NOMO-1 treated with dmso at 0.1 percent for 144 hours (cell line): Measurements from ENCODE around the gene LYPD5.

Experiments used
- DNase-seq: peaks from one replicate; lab custom pipeline; 2025; ENCODE audit not compliant: unreplicated experiment; lab: John Stamatoyannopoulos, UW

LYPD5 gene

DNA sequence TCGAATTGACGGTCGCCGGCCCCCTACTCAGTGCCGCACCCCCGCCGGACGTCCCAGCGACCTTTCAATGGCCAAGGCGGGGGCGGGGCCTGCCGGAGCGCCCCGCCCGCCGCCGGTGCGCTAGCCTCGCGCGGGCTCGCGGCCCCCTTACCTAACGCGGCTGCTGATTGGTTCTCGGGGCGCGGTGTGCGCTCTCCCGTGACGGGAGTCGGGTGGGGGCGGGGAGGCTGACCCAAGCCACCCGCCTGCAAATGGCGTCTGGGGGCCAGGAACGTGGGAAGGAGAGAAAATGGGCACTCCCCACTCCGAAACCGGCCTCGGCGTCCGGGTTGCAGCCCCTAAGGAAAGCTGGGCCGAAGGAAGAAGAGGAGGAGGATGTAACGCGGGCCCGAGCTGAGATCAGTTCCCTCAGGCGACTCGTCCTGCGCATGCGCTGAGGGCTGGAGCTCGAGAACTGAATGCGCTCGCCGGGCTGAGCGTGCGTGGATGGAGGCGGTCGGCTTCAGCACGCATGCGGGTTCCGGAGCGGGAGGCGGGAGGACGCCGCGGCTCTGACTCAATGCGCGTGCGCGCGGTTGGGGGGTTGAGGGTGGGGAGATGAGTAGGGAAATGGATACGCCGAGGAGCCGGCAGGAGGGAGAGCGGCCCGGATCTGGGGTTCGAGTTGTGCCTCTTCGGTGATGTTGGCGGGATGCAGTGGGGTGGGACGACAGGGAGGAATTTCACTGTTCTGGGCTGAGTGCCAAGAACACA lies 47.6 kb downstream of the LYPD5 start, which contains the start of gene SMG9:
Gene SMG9 (minus strand): TSS at position 460 of the 753 bp plus-strand sequence. CDS start 4,221 bp downstream, outside the sequence.
- DNase-seq: peak; percentile 92

DNA sequence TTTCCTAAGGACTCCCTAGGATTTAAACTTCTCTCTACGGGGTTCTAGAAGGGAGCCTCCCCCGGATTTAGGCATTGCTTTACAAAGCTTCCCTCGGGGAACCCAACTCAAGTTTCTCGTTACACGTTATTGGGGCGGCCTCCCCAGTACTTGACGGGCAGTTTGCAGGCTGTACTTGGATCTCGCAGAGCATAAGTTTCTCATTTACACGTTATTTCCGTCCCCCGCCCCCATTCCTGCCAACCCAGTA lies 48.1 kb downstream of the LYPD5 start:
- no peak for DNase-seq

- DNase-seq: no peak
Measured at GRCh38 chr19:43752287-43752875, 49.9 kb downstream of the LYPD5 start.

DNA sequence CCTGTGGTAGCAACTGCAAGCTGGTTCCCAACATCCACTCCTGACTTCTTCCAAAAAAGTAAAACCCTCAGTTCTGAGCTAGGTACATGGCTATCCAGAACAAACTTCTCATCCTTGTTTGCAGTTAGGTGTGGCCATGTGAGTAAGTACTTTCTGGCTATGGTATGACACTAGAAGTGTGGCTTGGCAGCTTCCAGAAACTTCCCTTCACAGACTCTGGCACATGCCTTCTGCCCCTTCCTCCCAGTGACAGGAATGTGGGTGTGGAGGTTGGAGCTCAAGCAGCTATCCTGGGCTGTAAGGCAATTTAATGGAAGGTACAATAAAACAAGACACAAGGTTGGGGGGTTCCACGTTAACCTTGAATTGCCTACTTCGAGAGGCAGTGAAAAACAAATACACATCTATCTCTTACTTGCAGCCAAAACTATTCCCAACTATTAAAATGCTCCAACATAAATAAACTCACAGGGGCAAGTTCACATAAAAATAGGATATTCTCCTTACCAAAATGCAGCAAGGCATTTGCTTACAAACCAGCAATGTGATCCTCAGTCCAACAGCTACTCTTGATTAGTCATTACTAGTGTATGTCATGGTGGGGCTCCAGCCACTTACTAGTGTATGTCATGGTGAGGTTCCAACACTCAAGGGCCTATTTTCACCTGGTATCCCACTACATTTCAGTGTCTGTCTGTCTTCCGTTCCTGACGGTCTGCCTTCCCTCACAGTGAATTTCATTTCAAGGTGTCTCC lies 50.6 kb downstream of the LYPD5 start:
- no peak for DNase-seq

GRCh38 chr19:43749898-43750297 lies 52.3 kb downstream of the LYPD5 start:
- DNase-seq: no peak

DNA sequence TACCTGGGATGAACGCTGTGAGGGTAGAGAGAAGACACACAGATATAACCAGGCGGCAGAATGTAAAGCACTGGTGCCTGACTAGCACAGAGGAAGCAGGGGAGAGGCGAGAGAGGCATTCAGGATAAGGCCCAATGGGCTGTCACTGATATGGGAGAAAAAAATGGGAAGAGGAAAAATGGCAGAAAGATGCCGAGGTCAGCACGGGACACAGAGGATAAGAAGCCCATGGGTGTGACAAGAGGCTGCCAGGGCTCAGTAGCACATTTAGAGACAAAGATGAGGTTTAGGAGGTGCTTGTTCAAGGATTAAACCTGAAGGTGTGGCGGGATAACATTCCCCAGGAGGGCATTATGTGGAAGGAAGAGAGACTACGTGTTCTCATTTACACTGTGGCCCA lies 53.1 kb downstream of the LYPD5 start:
- no peak for DNase-seq

DNA sequence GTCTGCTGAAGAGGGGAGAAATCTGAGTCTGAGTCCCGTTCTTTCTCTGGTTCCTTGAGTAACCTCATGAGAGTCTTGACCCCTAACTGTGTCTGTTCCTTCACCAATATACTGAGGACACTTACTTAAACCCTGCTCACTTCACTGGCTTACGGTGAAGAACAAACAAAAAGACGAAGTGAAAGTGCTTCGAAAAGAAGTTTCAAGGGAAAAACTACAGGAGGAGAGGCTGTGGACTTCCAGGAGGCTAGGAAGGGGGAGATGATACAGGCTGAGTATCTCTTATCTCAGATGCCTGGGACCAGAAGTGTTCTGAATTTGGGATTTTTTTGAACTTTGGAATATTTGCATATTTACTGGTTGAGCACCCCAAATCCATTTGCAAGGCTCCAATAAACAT lies 53.6 kb downstream of the LYPD5 start:
- no peak for DNase-seq

DNA sequence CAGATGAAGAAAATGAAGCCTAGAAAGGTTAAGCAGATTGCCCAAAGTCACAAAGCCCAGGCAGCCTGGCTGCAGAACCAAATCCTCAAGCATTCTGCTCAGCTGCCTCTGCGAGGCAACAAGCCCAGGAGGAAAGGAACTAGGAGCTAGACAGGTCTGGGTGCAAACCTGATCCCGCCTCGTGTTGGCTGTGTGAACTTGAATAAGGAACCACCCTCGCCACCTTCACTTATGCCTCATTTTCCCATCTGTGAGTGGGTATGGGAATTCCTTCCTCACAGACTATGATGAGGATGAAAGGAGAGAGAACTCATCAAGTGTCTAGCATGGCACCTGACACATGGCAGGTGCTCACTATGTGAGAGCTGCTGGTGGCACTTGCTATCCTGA lies 54.0 kb downstream of the LYPD5 start:
- DNase-seq: no peak

DNA sequence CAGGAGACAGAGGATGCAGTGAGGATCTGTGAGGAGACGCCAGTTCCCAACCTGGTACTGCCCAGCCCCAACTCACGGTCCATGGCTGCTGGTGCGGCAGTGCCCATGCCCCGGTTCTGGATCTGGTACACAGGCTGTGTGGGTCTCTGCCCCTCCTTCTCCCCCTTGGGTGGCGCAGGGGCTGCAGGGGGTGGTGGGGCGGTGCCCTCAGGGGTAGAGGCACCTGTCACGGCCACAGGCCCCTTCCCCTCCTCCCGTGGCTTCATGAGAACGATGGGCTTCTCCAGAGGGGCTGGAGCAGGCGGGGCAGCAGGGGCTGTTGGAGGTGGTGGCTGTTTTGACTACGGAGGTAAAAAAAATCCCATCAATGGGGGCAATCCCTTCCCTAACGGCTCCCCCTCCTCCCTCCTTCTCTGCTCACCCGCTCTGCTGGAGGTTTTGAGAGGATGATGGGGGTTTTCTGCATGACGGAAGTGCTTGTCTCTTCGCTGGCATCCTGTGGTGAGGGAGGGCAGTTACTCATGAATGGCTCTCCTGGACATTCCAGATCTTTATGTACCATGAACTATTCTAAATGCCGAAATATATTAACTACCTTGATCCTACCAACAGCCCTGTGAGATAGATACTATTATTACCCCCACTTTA lies 54.6 kb downstream of the LYPD5 start:
- DNase-seq: no peak
